ENCODE data around the gene EPHA6. TPM values are rescaled to one million over a fixed set of nuclear protein-coding genes. Genes with fewer than 3 reads are reported as not detected.

Gene EPHA6
- total RNA-seq, 1 experiment from 2014 or later = 0.61 TPM

GRCh38 chr3:97464035-97464434 lies 649.6 kb downstream of the EPHA6 start:
- TF ChIP-seq, protein P1, sequence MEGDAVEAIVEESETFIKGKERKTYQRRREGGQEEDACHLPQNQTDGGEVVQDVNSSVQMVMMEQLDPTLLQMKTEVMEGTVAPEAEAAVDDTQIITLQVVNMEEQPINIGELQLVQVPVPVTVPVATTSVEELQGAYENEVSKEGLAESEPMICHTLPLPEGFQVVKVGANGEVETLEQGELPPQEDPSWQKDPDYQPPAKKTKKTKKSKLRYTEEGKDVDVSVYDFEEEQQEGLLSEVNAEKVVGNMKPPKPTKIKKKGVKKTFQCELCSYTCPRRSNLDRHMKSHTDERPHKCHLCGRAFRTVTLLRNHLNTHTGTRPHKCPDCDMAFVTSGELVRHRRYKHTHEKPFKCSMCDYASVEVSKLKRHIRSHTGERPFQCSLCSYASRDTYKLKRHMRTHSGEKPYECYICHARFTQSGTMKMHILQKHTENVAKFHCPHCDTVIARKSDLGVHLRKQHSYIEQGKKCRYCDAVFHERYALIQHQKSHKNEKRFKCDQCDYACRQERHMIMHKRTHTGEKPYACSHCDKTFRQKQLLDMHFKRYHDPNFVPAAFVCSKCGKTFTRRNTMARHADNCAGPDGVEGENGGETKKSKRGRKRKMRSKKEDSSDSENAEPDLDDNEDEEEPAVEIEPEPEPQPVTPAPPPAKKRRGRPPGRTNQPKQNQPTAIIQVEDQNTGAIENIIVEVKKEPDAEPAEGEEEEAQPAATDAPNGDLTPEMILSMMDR (conservative IDR thresholded peaks at IDR 0.05) = no peak
- WGBS (ENCODE audit: extremely low coverage, insufficient read length, low lambda C conversion rate) = no CpG with 5 or more reads among the region's 1 CpG
- H3K36me3 Mint-ChIP-seq (ENCODE audit: insufficient read depth in 1 of 3, low read depth in 3 of 3) = no peaks in the 10 kb centered on the region

More at GRCh38 chr3:97464035-97464434, 649.6 kb downstream of the EPHA6 start:
- H3K9ac ChIP-seq (ENCODE audit: extremely low read depth, insufficient read length, low read length) = no peak overlapping the region
- peak; percentile 28 for DNase-seq
- H3K4me1 Mint-ChIP-seq = peaks cover 16% of the 10 kb centered on the region in 2 experiments
- H3K9me3 ChIP-seq (ENCODE audit: control insufficient read depth, low read depth, low read length) = no peaks in the 10 kb centered on the region
- H3K27ac ChIP-seq (ENCODE audit: insufficient read length, low read depth, low read length) = no peak overlapping the region
- H4K91ac ChIP-seq (ENCODE audit: insufficient read length, low read depth, low read length) = no peak overlapping the region
- no peak overlapping the region for H3K23ac ChIP-seq (ENCODE audit: insufficient read length, low read depth, low read length)
- H3T11ph ChIP-seq (ENCODE audit: low read length) = no peak overlapping the region
- H3K23me2 ChIP-seq (ENCODE audit: insufficient read length, low read depth, low read length, poor library complexity, severe bottlenecking) = no peaks in the 10 kb centered on the region
- no peak overlapping the region for H2BK120ac ChIP-seq (ENCODE audit: low read depth, low read length, poor library complexity, severe bottlenecking)
- H3K27me3 ChIP-seq (ENCODE audit: insufficient read depth, low read length) = no peaks in the 10 kb centered on the region
- H3K79me1 ChIP-seq (ENCODE audit: insufficient read depth, low read depth, low read length, poor library complexity, severe bottlenecking) = no peaks in the 10 kb centered on the region
- H3K27me3 Mint-ChIP-seq (ENCODE audit: low read depth) = no peaks in the 10 kb centered on the region
- no peak overlapping the region for H2AFZ ChIP-seq (ENCODE audit: low read length)
- no peak overlapping the region for H3K4me3 Mint-ChIP-seq
- no peak overlapping the region for H3K14ac ChIP-seq (ENCODE audit: insufficient read depth, low read length)
- H2BK20ac ChIP-seq (ENCODE audit: low read depth, low read length, poor library complexity, severe bottlenecking) = no peak overlapping the region
- no peaks in the 10 kb centered on the region for H4K20me1 ChIP-seq (ENCODE audit: control insufficient read depth, insufficient read depth, insufficient read length)
- peak overlapping the region; percentile 25 to 83 (median 72); a peak in 4 of 7 replicates for H3K27ac Mint-ChIP-seq
- no peak overlapping the region for H2BK12ac ChIP-seq (ENCODE audit: insufficient read length, low read depth, low read length)
- H2AK5ac ChIP-seq (ENCODE audit: insufficient read length, low read length) = no peak overlapping the region
- no peak overlapping the region for H2BK5ac ChIP-seq (ENCODE audit: insufficient read length, low read length)
- H4K8ac ChIP-seq (replicated peaks; ENCODE audit: insufficient read length, low read depth, low read length) = no peak overlapping the region
- no peak overlapping the region for H4K5ac ChIP-seq (ENCODE audit: insufficient read length, low read depth, low read length)
- H3K56ac ChIP-seq (ENCODE audit: insufficient read length, low read depth, low read length) = no peak overlapping the region
- peaks cover 4% of the 10 kb centered on the region for H3K4me1 ChIP-seq (ENCODE audit: insufficient read depth, low read length)
- H3K18ac ChIP-seq (ENCODE audit: insufficient read length, low read depth, low read length) = no peak overlapping the region
- no peaks in the 10 kb centered on the region for H3K79me2 ChIP-seq (ENCODE audit: insufficient read depth, low read length)
- H3K4me2 ChIP-seq (ENCODE audit: insufficient read depth, insufficient read length, low read length) = no peak overlapping the region
- no peak overlapping the region for H2BK15ac ChIP-seq (ENCODE audit: low read depth, low read length)
- H3K9me3 Mint-ChIP-seq = no peaks in the 10 kb centered on the region
- no peak overlapping the region for H3K4ac ChIP-seq (ENCODE audit: low read depth, low read length)
